ENCODE results near the gene LEPROT.

LEPROT gene

GRCh38 chr1:65479554-65480204 is 59.2 kb downstream of the LEPROT start:
- FAIRE-seq = no peak

- FAIRE-seq = no peak
Observed at GRCh38 chr1:65480684-65481405, 60.4 kb downstream of the LEPROT start.

GRCh38 chr1:65483993-65484754 is 63.7 kb downstream of the LEPROT start:
- no peak for FAIRE-seq
